Endothelial cell of umbilical vein (primary cell): ENCODE data around the gene SLA2. TPM values are rescaled to one million over a fixed set of nuclear protein-coding genes. Genes with fewer than 3 reads are reported as not detected.

Experiments used
- BruUV-seq: library from RNA; stranded (reverse); fragments of 400-500 nt; replicated peaks from 2 replicates; lab custom pipeline; 2021; lab: Mats Ljungman, UMichigan
- CTCF ChIA-PET: fragments of 300-600, 350-600 bp; sonication (Branson Sonifier 250); formaldehyde crosslinking; loops from one replicate; lab custom pipeline; 2021; ENCODE audit warnings: antibody characterized with exemption, inconsistent platforms; lab: Charles Lee
- POLR2A ChIA-PET: fragments of 300-600, 350-600 bp; sonication (Branson Sonifier 250); formaldehyde crosslinking; loops from one replicate; lab custom pipeline; 2021; ENCODE audit warnings: antibody characterized with exemption, inconsistent platforms; lab: Charles Lee
- DNase-seq: peaks from one replicate; pipeline ENCODE4 v3.0.0-alpha.2; 2011; ENCODE audit warnings: low read depth, low spot score
- FAIRE-seq: peaks from 2 replicates; lab custom pipeline; 2011; peaks lifted over from hg19 to GRCh38; lab: Jason Lieb, UNC
- H2AFZ ChIP-seq: 2 replicates; pipeline ENCODE4 v1.6.0; 2012; ENCODE audit warnings: low read depth, low read length, control low read depth, inconsistent platforms
- H3K27ac ChIP-seq: 2 replicates; pipeline ENCODE4 v1.5.1; 2011; ENCODE audit warnings: low read depth, mild to moderate bottlenecking, control low read depth, low read length, moderate library complexity; ENCODE audit not compliant: insufficient read depth
- H3K27me3 ChIP-seq, 2 experiments: 2 replicates each; pipeline versions ENCODE4 v1.6.0 to v1.6.1; 2011; ENCODE audit warnings: low read length in 2 of 2, mixed read lengths in 1 of 2; ENCODE audit not compliant: control insufficient read depth in 2 of 2, insufficient read depth in 2 of 2
- H3K36me3 ChIP-seq, 2 experiments: 2 replicates in 1 of 2; 3 replicates in 1 of 2; pipeline ENCODE4 v1.5.1; 2011; ENCODE audit warnings: low read length in 2 of 2, mild to moderate bottlenecking in 1 of 2, moderate library complexity in 1 of 2; ENCODE audit not compliant: control insufficient read depth in 2 of 2, insufficient read depth in 2 of 2; ENCODE audit errors: extremely low read depth in 1 of 2
- H3K4me1 ChIP-seq: 3 replicates; pipeline ENCODE4 v1.5.1; 2011; ENCODE audit warnings: mild to moderate bottlenecking, low read length; ENCODE audit not compliant: control insufficient read depth, insufficient read depth; ENCODE audit errors: extremely low read depth
- H3K4me2 ChIP-seq: 2 replicates; pipeline ENCODE4 v1.6.1; 2011; ENCODE audit warnings: low read length, control low read depth, mixed read lengths; ENCODE audit not compliant: insufficient read depth
- H3K4me3 ChIP-seq, 3 experiments: fragments of 200-600 bp in 1 of 3; sonication (generic), shearing (Covaris generic) in 1 of 3; replicated peaks in 1 of 3; 2 replicates each; pipeline ENCODE4 v1.5.1; 2011 to 2016; ENCODE audit warnings: control low read depth in 3 of 3, low read length in 3 of 3, mild to moderate bottlenecking in 2 of 3, inconsistent platforms in 1 of 3, low read depth in 1 of 3, moderate library complexity in 1 of 3; ENCODE audit not compliant: insufficient read depth in 1 of 3
- H3K79me2 ChIP-seq: 2 replicates; pipeline ENCODE4 v1.6.0; 2012; ENCODE audit warnings: low read length, inconsistent platforms; ENCODE audit not compliant: control insufficient read depth, insufficient read depth
- H3K9ac ChIP-seq: replicated peaks from 2 replicates; pipeline ENCODE3; 2011; ENCODE audit warnings: low read length, control low read depth; ENCODE audit not compliant: insufficient read depth; ENCODE audit errors: extremely low read depth
- H3K9me1 ChIP-seq: replicated peaks from 3 replicates; pipeline ENCODE4 v1.6.0; 2011; ENCODE audit warnings: mild to moderate bottlenecking, low read length; ENCODE audit not compliant: control insufficient read depth, insufficient read depth; ENCODE audit errors: extremely low read depth
- H3K9me3 ChIP-seq: replicated peaks from 2 replicates; pipeline ENCODE4 v1.5.1; 2012; ENCODE audit warnings: low read length, inconsistent platforms; ENCODE audit not compliant: control insufficient read depth, insufficient read depth
- H4K20me1 ChIP-seq: replicated peaks from 2 replicates; pipeline ENCODE3; 2011; ENCODE audit warnings: mild to moderate bottlenecking, low read length; ENCODE audit not compliant: control insufficient read depth, insufficient read depth; ENCODE audit errors: extremely low read depth
- EZH2 ChIP-seq: IDR thresholded peaks from 2 replicates; pipeline ENCODE4 v1.6.1; 2012; ENCODE audit warnings: borderline replicate concordance, low read depth, mild to moderate bottlenecking, moderate library complexity, low read length, inconsistent platforms; ENCODE audit not compliant: severe bottlenecking
- FOS ChIP-seq: IDR thresholded peaks from 2 replicates; pipeline ENCODE4 v1.6.1; 2011; ENCODE audit warnings: mild to moderate bottlenecking, low read length, moderate library complexity, borderline replicate concordance; ENCODE audit not compliant: insufficient read depth
- GATA2 ChIP-seq: IDR thresholded peaks from 2 replicates; pipeline ENCODE4 v1.7.0; 2011; ENCODE audit warnings: low read depth, mild to moderate bottlenecking, moderate library complexity, mixed read lengths, low read length; ENCODE audit not compliant: insufficient read length, insufficient read depth
- JUN ChIP-seq: IDR thresholded peaks from 2 replicates; pipeline ENCODE4 v1.6.1; 2011; ENCODE audit warnings: borderline replicate concordance, low read depth; ENCODE audit not compliant: insufficient read length, insufficient read depth
- MAX ChIP-seq: IDR thresholded peaks from 2 replicates; pipeline ENCODE4 v1.6.1; 2011; ENCODE audit not compliant: insufficient read depth, insufficient read length
- MYC ChIP-seq: IDR thresholded peaks from one replicate; pipeline ENCODE4 v1.6.1; 2011; ENCODE audit warnings: mild to moderate bottlenecking, low read depth, low read length
- POLR2A ChIP-seq: IDR thresholded peaks from 2 replicates; pipeline ENCODE4 v1.6.1; 2012; ENCODE audit warnings: low read depth, mild to moderate bottlenecking, control low read depth, low read length
- POLR2AphosphoS5 ChIP-seq: IDR thresholded peaks from 2 replicates; pipeline ENCODE4 v1.6.1; 2012; ENCODE audit warnings: low read depth, mild to moderate bottlenecking, control low read depth, low read length, moderate library complexity; ENCODE audit not compliant: insufficient read depth
- dilution Hi-C: fragments of 300-500 bp; cut with MboI; formaldehyde crosslinking; loops from one replicate; pipeline ENCODE4 v1.15.0; 2019; ENCODE audit warnings: low sequenced_read_pairs; ENCODE audit not compliant: extremely low pct_ligation_motif_present
- intact Hi-C: fragments of 100-400 bp; cut with micrococcal nuclease; formaldehyde crosslinking; loops from one replicate; pipeline ENCODE4 v1.10.0; 2022
- polyA plus RNA-seq, 4 experiments: library from polyadenylated mRNA; depleted of rRNA in 3 of 4; stranded (reverse) in 3 of 4; unstranded in 1 of 4; fragments of >200 nt; gene quantifications; 2 replicates each; pipeline versions ENCODE4 v1.2.1 to v1.2.3, GENCODE V29; 2011 to 2012; ENCODE audit warnings: missing spikeins in 1 of 4
- total RNA-seq: library from RNA; stranded (reverse); gene quantifications from 2 replicates; pipeline ENCODE4 v1.2.3, GENCODE V29; 2021
- TF ChIP-seq, protein P1 (sequence below), 2 donors: IDR thresholded peaks; 1 replicate in 1 of 2; 2 replicates in 1 of 2; pipeline ENCODE4 v1.5.1; 2011; ENCODE audit warnings: low read length in 2 of 2, mild to moderate bottlenecking in 2 of 2, moderate library complexity in 2 of 2, control low read depth in 1 of 2, inconsistent platforms in 1 of 2, low read depth in 1 of 2; ENCODE audit not compliant: insufficient read depth in 1 of 2; ENCODE audit errors: extremely low read depth in 1 of 2

Gene SLA2
- total and polyA plus RNA-seq, 2 donors (not counting 3 experiments of a cell fraction or from before 2014, with no cell fraction given) = not detected

GRCh38 chr20:36573103-36573797 lies 72.7 kb downstream of the SLA2 start, which contains the start of gene TGIF2:
TSS of gene TGIF2 (plus strand) at chr20:36573597. CDS start at chr20:36578775, 5,178 bp downstream.
- intact Hi-C loops (loop anchor here (1.0 to 2.0 kb wide), 4 partner anchors 16 to 200 kb away; partner anchors contain the start of genes DSN1 and RAB5IF), dilution Hi-C loops (no loop called here)
- no peaks in the 10 kb centered on the region for H3K9me3 ChIP-seq
- no peaks in the 10 kb centered on the region for H3K36me3 ChIP-seq
- peak; percentile 84 for DNase-seq
- H3K9me1 ChIP-seq = no peaks in the 10 kb centered on the region
- peaks cover 33% of the 10 kb centered on the region for H3K79me2 ChIP-seq
- peaks cover 24% of the 10 kb centered on the region for H3K4me1 ChIP-seq
- no peaks in the 10 kb centered on the region for H3K27me3 ChIP-seq
- no peaks in the 10 kb centered on the region for H4K20me1 ChIP-seq
- peak; percentile 78 for TF ChIP-seq POLR2A
- TF ChIP-seq MAX = no peak
- TF ChIP-seq POLR2AphosphoS5 = peak; percentile 84
- H3K4me3 ChIP-seq = peak within 1 kb of the TSS; percentile 55 to 87 (median 85)
- peak; percentile 80 for FAIRE-seq
- peak within 1 kb of the TSS; percentile 98 for H2AFZ ChIP-seq
- H3K27ac ChIP-seq = peak within 1 kb of the TSS; percentile 71
- H3K4me2 ChIP-seq = peak within 1 kb of the TSS; percentile 80
- peak within 1 kb of the TSS; percentile 92 for H3K9ac ChIP-seq
- CTCF ChIA-PET = interaction anchor here (0.9 to 2.0 kb wide), 2 partner anchors 19 to 32 kb away, joined by 3 to 9 read pairs; partner anchors contain the start of gene RAB5IF
- BruUV-seq = no TSS peak
- POLR2A ChIA-PET = interaction anchor here (0.6 kb wide), 2 partner anchors 32 to 1461 kb away, joined by 3 read pairs; no protein-coding TSS in a partner anchor

DNA sequence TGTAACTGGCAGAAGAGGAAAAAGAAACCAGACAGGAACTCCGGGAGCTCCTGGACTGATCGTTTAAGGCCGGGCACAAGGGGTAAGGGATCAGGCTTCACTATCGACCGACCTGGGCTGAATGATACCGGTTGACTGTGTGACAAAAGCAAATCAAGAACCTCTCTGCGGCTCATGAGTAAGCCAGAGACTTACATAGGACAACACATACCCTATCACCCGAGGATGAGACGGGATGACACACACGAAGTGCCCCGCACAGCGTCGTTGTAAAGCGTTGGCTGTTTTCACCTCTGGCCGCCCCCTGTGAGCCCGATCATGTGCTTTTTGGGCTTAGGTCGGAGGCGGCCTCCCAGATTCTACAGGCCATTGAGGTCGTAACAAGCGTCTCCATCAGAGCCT lies 73.3 kb downstream of the SLA2 start:
- peak overlapping the region; percentile 40 for H3K27ac ChIP-seq
- no peak for TF ChIP-seq JUN
- TF ChIP-seq FOS = no peak
- TF ChIP-seq, protein P1, sequence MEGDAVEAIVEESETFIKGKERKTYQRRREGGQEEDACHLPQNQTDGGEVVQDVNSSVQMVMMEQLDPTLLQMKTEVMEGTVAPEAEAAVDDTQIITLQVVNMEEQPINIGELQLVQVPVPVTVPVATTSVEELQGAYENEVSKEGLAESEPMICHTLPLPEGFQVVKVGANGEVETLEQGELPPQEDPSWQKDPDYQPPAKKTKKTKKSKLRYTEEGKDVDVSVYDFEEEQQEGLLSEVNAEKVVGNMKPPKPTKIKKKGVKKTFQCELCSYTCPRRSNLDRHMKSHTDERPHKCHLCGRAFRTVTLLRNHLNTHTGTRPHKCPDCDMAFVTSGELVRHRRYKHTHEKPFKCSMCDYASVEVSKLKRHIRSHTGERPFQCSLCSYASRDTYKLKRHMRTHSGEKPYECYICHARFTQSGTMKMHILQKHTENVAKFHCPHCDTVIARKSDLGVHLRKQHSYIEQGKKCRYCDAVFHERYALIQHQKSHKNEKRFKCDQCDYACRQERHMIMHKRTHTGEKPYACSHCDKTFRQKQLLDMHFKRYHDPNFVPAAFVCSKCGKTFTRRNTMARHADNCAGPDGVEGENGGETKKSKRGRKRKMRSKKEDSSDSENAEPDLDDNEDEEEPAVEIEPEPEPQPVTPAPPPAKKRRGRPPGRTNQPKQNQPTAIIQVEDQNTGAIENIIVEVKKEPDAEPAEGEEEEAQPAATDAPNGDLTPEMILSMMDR (IDR thresholded peaks at IDR 0.05; ENCODE audit: extremely low read depth in 1 of 2, insufficient read depth in 1 of 2, low read depth in 1 of 2, low read length in 2 of 2) = no peak
- TF ChIP-seq POLR2A = no peak
- no peak for TF ChIP-seq GATA2
- TF ChIP-seq MAX = no peak
- TF ChIP-seq MYC = no peak
- TF ChIP-seq EZH2 = no peak
- FAIRE-seq (peak; percentile 48), DNase-seq (no peak)
- peak overlapping the region; percentile 80 for H3K4me2 ChIP-seq
- H3K9me1 ChIP-seq = no peaks in the 10 kb centered on the region
- H3K4me3 ChIP-seq = peak overlapping the region; percentile 13 to 45 (median 23)
- dilution Hi-C loops (no loop called here), intact Hi-C loops (loop anchor here (1.0 to 2.0 kb wide), 4 partner anchors 16 to 200 kb away; partner anchors contain the start of genes DSN1 and RAB5IF)
- POLR2A ChIA-PET = interaction anchor here (0.6 kb wide), 3 partner anchors 13 to 1461 kb away, joined by 3 read pairs; no protein-coding TSS in a partner anchor
- H3K9ac ChIP-seq = peak overlapping the region; percentile 66
- no peaks in the 10 kb centered on the region for H3K36me3 ChIP-seq
- H3K9me3 ChIP-seq = no peaks in the 10 kb centered on the region
- no peaks in the 10 kb centered on the region for H4K20me1 ChIP-seq
- H3K27me3 ChIP-seq = no peaks in the 10 kb centered on the region
- peak overlapping the region; percentile 98 for H2AFZ ChIP-seq
- BruUV-seq = TSS peak; percentile 73
- peaks cover 24% of the 10 kb centered on the region for H3K4me1 ChIP-seq
- peaks cover 28% of the 10 kb centered on the region for H3K79me2 ChIP-seq
- CTCF ChIA-PET = interaction anchor here (2.0 kb wide), 1 partner anchor 33 kb away, joined by 9 read pairs; the partner anchor contains the start of gene RAB5IF
